Endothelial cell of umbilical vein (primary cell): ENCODE data around the gene TMEM130. TPM values are rescaled to one million over a fixed set of nuclear protein-coding genes. Genes with fewer than 3 reads are reported as not detected.

Experiments
- BruUV-seq: library from RNA; stranded (reverse); fragments of 400-500 nt; replicated peaks from 2 replicates; lab custom pipeline; 2021; lab: Mats Ljungman, UMichigan
- CTCF ChIA-PET: fragments of 300-600, 350-600 bp; sonication (Branson Sonifier 250); formaldehyde crosslinking; loops from one replicate; lab custom pipeline; 2021; ENCODE audit warnings: antibody characterized with exemption, inconsistent platforms; lab: Charles Lee
- POLR2A ChIA-PET: fragments of 300-600, 350-600 bp; sonication (Branson Sonifier 250); formaldehyde crosslinking; loops from one replicate; lab custom pipeline; 2021; ENCODE audit warnings: antibody characterized with exemption, inconsistent platforms; lab: Charles Lee
- DNase-seq: peaks from one replicate; pipeline ENCODE4 v3.0.0-alpha.2; 2011; ENCODE audit warnings: low read depth, low spot score
- FAIRE-seq: peaks from 2 replicates; lab custom pipeline; 2011; peaks lifted over from hg19 to GRCh38; lab: Jason Lieb, UNC
- H2AFZ ChIP-seq: 2 replicates; pipeline ENCODE4 v1.6.0; 2012; ENCODE audit warnings: low read depth, low read length, control low read depth, inconsistent platforms
- H3K27ac ChIP-seq: 2 replicates; pipeline ENCODE4 v1.5.1; 2011; ENCODE audit warnings: low read depth, mild to moderate bottlenecking, control low read depth, low read length, moderate library complexity; ENCODE audit not compliant: insufficient read depth
- H3K27me3 ChIP-seq, 2 experiments: 2 replicates each; pipeline versions ENCODE4 v1.6.0 to v1.6.1; 2011; ENCODE audit warnings: low read length in 2 of 2, mixed read lengths in 1 of 2; ENCODE audit not compliant: control insufficient read depth in 2 of 2, insufficient read depth in 2 of 2
- H3K36me3 ChIP-seq, 2 experiments: 2 replicates in 1 of 2; 3 replicates in 1 of 2; pipeline ENCODE4 v1.5.1; 2011; ENCODE audit warnings: low read length in 2 of 2, mild to moderate bottlenecking in 1 of 2, moderate library complexity in 1 of 2; ENCODE audit not compliant: control insufficient read depth in 2 of 2, insufficient read depth in 2 of 2; ENCODE audit errors: extremely low read depth in 1 of 2
- H3K4me1 ChIP-seq: 3 replicates; pipeline ENCODE4 v1.5.1; 2011; ENCODE audit warnings: mild to moderate bottlenecking, low read length; ENCODE audit not compliant: control insufficient read depth, insufficient read depth; ENCODE audit errors: extremely low read depth
- H3K4me2 ChIP-seq: 2 replicates; pipeline ENCODE4 v1.6.1; 2011; ENCODE audit warnings: low read length, control low read depth, mixed read lengths; ENCODE audit not compliant: insufficient read depth
- H3K4me3 ChIP-seq, 3 experiments: fragments of 200-600 bp in 1 of 3; sonication (generic), shearing (Covaris generic) in 1 of 3; replicated peaks in 1 of 3; 2 replicates each; pipeline ENCODE4 v1.5.1; 2011 to 2016; ENCODE audit warnings: control low read depth in 3 of 3, low read length in 3 of 3, mild to moderate bottlenecking in 2 of 3, inconsistent platforms in 1 of 3, low read depth in 1 of 3, moderate library complexity in 1 of 3; ENCODE audit not compliant: insufficient read depth in 1 of 3
- H3K79me2 ChIP-seq: 2 replicates; pipeline ENCODE4 v1.6.0; 2012; ENCODE audit warnings: low read length, inconsistent platforms; ENCODE audit not compliant: control insufficient read depth, insufficient read depth
- H3K9ac ChIP-seq: replicated peaks from 2 replicates; pipeline ENCODE3; 2011; ENCODE audit warnings: low read length, control low read depth; ENCODE audit not compliant: insufficient read depth; ENCODE audit errors: extremely low read depth
- H3K9me1 ChIP-seq: replicated peaks from 3 replicates; pipeline ENCODE4 v1.6.0; 2011; ENCODE audit warnings: mild to moderate bottlenecking, low read length; ENCODE audit not compliant: control insufficient read depth, insufficient read depth; ENCODE audit errors: extremely low read depth
- H3K9me3 ChIP-seq: replicated peaks from 2 replicates; pipeline ENCODE4 v1.5.1; 2012; ENCODE audit warnings: low read length, inconsistent platforms; ENCODE audit not compliant: control insufficient read depth, insufficient read depth
- H4K20me1 ChIP-seq: replicated peaks from 2 replicates; pipeline ENCODE3; 2011; ENCODE audit warnings: mild to moderate bottlenecking, low read length; ENCODE audit not compliant: control insufficient read depth, insufficient read depth; ENCODE audit errors: extremely low read depth
- EZH2 ChIP-seq: IDR thresholded peaks from 2 replicates; pipeline ENCODE4 v1.6.1; 2012; ENCODE audit warnings: borderline replicate concordance, low read depth, mild to moderate bottlenecking, moderate library complexity, low read length, inconsistent platforms; ENCODE audit not compliant: severe bottlenecking
- FOS ChIP-seq: IDR thresholded peaks from 2 replicates; pipeline ENCODE4 v1.6.1; 2011; ENCODE audit warnings: mild to moderate bottlenecking, low read length, moderate library complexity, borderline replicate concordance; ENCODE audit not compliant: insufficient read depth
- GATA2 ChIP-seq: IDR thresholded peaks from 2 replicates; pipeline ENCODE4 v1.7.0; 2011; ENCODE audit warnings: low read depth, mild to moderate bottlenecking, moderate library complexity, mixed read lengths, low read length; ENCODE audit not compliant: insufficient read length, insufficient read depth
- JUN ChIP-seq: IDR thresholded peaks from 2 replicates; pipeline ENCODE4 v1.6.1; 2011; ENCODE audit warnings: borderline replicate concordance, low read depth; ENCODE audit not compliant: insufficient read length, insufficient read depth
- MYC ChIP-seq: IDR thresholded peaks from one replicate; pipeline ENCODE4 v1.6.1; 2011; ENCODE audit warnings: mild to moderate bottlenecking, low read depth, low read length
- POLR2A ChIP-seq: IDR thresholded peaks from 2 replicates; pipeline ENCODE4 v1.6.1; 2012; ENCODE audit warnings: low read depth, mild to moderate bottlenecking, control low read depth, low read length
- POLR2AphosphoS5 ChIP-seq: IDR thresholded peaks from 2 replicates; pipeline ENCODE4 v1.6.1; 2012; ENCODE audit warnings: low read depth, mild to moderate bottlenecking, control low read depth, low read length, moderate library complexity; ENCODE audit not compliant: insufficient read depth
- dilution Hi-C: fragments of 300-500 bp; cut with MboI; formaldehyde crosslinking; loops from one replicate; pipeline ENCODE4 v1.15.0; 2019; ENCODE audit warnings: low sequenced_read_pairs; ENCODE audit not compliant: extremely low pct_ligation_motif_present
- intact Hi-C: fragments of 100-400 bp; cut with micrococcal nuclease; formaldehyde crosslinking; loops from one replicate; pipeline ENCODE4 v1.10.0; 2022
- polyA plus RNA-seq, 4 experiments: library from polyadenylated mRNA; depleted of rRNA in 3 of 4; stranded (reverse) in 3 of 4; unstranded in 1 of 4; fragments of >200 nt; gene quantifications; 2 replicates each; pipeline versions ENCODE4 v1.2.1 to v1.2.3, GENCODE V29; 2011 to 2012; ENCODE audit warnings: missing spikeins in 1 of 4
- total RNA-seq: library from RNA; stranded (reverse); gene quantifications from 2 replicates; pipeline ENCODE4 v1.2.3, GENCODE V29; 2021
- TF ChIP-seq, protein P1 (sequence below): IDR thresholded peaks from 2 replicates; pipeline ENCODE4 v1.6.1; 2011; ENCODE audit not compliant: insufficient read depth, insufficient read length
- TF ChIP-seq, protein P2 (sequence below), 2 donors: IDR thresholded peaks; 1 replicate in 1 of 2; 2 replicates in 1 of 2; pipeline ENCODE4 v1.5.1; 2011; ENCODE audit warnings: low read length in 2 of 2, mild to moderate bottlenecking in 2 of 2, moderate library complexity in 2 of 2, control low read depth in 1 of 2, inconsistent platforms in 1 of 2, low read depth in 1 of 2; ENCODE audit not compliant: insufficient read depth in 1 of 2; ENCODE audit errors: extremely low read depth in 1 of 2

The TMEM130 gene
- total and polyA plus RNA-seq, 2 donors (not counting 3 experiments of a cell fraction or from before 2014, with no cell fraction given): not detected

DNA sequence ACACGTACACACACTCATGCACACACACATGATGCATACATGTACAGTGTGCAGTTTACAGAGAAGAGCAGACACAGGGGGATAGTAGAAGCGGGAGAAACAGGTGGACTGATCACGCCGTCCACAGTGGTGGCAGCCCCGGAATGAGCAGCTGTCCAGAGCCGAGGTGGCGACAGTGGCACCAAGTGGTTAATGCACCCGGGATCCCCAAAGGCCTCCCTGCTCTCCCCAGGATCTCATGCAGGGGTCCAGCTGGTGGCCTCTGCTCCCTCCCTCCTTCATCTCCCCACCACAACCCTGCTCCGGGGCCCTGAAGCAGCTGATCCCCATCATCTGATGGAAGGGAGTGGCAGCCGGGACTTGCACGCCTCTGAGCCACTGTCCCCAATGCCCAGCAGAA lies 29.7 kb downstream of the TMEM130 start:
- intact Hi-C loops (no loop called here), dilution Hi-C loops (no loop called here)
- no peaks in the 10 kb centered on the region for H3K9me3 ChIP-seq
- FAIRE-seq (no peak), DNase-seq (no peak)
- POLR2A ChIA-PET: no interaction called here
- no peak overlapping the region for H3K9ac ChIP-seq
- H3K79me2 ChIP-seq: no peaks in the 10 kb centered on the region
- no peak overlapping the region for H3K27ac ChIP-seq
- no peak overlapping the region for H3K4me3 ChIP-seq
- CTCF ChIA-PET: interaction anchor here (1.6 to 4.8 kb wide), 7 partner anchors 8 to 818 kb away, joined by 7 to 111 read pairs (median 19); no protein-coding TSS in a partner anchor
- no peaks in the 10 kb centered on the region for H3K27me3 ChIP-seq
- no peaks in the 10 kb centered on the region for H3K4me1 ChIP-seq
- H4K20me1 ChIP-seq: no peaks in the 10 kb centered on the region
- no peaks in the 10 kb centered on the region for H3K9me1 ChIP-seq
- no peak overlapping the region for H3K4me2 ChIP-seq
- TF ChIP-seq POLR2AphosphoS5: no peak
- TF ChIP-seq POLR2A: no peak
- TF ChIP-seq, protein P1, sequence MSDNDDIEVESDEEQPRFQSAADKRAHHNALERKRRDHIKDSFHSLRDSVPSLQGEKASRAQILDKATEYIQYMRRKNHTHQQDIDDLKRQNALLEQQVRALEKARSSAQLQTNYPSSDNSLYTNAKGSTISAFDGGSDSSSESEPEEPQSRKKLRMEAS: no peak
- no peak for TF ChIP-seq FOS
- TF ChIP-seq, protein P2, sequence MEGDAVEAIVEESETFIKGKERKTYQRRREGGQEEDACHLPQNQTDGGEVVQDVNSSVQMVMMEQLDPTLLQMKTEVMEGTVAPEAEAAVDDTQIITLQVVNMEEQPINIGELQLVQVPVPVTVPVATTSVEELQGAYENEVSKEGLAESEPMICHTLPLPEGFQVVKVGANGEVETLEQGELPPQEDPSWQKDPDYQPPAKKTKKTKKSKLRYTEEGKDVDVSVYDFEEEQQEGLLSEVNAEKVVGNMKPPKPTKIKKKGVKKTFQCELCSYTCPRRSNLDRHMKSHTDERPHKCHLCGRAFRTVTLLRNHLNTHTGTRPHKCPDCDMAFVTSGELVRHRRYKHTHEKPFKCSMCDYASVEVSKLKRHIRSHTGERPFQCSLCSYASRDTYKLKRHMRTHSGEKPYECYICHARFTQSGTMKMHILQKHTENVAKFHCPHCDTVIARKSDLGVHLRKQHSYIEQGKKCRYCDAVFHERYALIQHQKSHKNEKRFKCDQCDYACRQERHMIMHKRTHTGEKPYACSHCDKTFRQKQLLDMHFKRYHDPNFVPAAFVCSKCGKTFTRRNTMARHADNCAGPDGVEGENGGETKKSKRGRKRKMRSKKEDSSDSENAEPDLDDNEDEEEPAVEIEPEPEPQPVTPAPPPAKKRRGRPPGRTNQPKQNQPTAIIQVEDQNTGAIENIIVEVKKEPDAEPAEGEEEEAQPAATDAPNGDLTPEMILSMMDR (IDR thresholded peaks at IDR 0.05; ENCODE audit: extremely low read depth in 1 of 2, insufficient read depth in 1 of 2, low read depth in 1 of 2, low read length in 2 of 2): no peak
- no peak for TF ChIP-seq EZH2
- no peak for TF ChIP-seq JUN
- no peak for TF ChIP-seq MYC
- no peak for TF ChIP-seq GATA2
- no peak overlapping the region for H2AFZ ChIP-seq
- no TSS peak for BruUV-seq
- H3K36me3 ChIP-seq: no peaks in the 10 kb centered on the region
